Measurements from ENCODE around the gene TTC19.
"Not testable (repeated sequence)": the region's sequence is repeated elsewhere in the genome, so short reads cannot be mapped to it uniquely, and the experiment has no call there.

The TTC19 gene

GRCh38 chr17:15972497-15972951 lies 27.1 kb upstream of the TTC19 start:
- no peak for DNase-seq

DNA sequence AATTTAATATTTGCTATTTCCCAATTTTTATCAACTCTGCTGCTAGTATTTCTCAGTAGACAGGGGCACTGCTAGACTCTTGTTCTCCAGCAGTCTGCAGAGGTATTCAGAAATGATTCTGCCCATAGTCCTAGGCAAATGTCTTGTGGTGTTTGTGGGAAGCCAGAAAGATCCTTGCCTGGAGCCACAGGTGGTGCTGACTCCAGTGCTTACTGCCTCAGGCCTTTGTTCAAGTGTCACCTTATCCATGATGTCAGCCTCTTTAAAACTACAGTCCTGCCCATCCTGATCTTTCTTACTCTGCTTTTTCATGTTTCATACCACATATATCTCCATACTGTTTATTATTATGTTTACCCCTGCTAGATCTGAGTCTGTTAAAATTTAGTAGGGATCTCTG lies 26.6 kb upstream of the TTC19 start:
- DNase-seq: no peak

DNA sequence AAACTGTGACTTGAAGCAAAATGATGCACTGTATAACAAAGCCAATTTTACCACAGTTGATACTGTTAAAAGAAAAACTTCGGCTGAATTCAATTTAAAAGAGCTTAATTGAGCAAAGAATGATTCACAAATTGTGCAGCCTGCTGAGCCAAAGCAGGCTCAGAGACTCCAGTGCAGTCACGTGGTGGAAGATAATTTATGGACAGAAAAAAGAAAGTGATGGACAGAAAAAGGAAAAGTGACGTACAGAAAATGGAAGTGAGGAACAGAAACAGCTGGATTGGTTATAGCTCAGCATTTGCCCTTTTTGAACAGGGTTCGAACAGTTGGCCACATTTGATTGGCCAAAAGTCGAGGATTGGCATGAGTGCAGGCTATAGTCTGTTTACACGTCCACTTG lies 25.8 kb upstream of the TTC19 start:
- no peak for DNase-seq

DNA sequence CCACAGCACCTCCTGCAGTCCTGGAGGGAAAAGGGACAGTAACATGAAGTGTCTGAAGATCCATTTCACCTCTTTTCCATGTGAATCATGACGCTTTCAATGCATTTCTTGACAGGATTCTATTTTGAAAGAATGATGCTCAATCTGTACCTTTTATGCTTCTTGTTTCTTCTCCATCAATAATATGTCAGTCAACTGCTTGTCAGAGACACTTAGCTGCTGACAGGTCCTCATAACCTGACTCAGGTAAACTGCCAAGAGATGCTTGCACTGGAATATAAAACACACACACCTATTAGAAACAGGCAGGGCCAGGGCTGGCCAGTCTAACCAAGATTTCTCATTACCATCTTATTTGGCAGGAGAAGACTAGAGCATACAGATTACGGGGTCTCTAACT lies 21.7 kb upstream of the TTC19 start:
- no peak for DNase-seq

DNA sequence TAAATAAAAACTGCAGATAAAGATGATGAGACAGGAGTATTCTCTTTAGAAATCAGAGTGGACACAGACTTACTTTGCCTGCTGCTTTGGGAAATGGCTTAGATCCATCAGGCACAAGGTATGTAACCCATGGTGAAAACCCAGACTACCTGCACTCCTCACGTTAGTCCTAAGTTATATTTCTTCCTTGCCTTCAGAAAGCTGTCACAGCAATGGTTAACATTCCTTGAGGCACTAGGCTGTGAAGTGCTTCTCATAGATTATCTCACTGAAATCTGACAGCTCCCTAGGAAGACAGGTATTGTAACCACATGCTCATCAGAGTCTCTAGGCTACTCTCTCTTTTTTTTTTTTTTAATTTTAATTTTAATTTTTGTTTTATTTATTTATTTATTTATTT lies 21.0 kb upstream of the TTC19 start:
- DNase-seq: no peak

GRCh38 chr17:15979013-15979412 lies 20.6 kb upstream of the TTC19 start:
- DNase-seq: not testable (repeated sequence)

DNA sequence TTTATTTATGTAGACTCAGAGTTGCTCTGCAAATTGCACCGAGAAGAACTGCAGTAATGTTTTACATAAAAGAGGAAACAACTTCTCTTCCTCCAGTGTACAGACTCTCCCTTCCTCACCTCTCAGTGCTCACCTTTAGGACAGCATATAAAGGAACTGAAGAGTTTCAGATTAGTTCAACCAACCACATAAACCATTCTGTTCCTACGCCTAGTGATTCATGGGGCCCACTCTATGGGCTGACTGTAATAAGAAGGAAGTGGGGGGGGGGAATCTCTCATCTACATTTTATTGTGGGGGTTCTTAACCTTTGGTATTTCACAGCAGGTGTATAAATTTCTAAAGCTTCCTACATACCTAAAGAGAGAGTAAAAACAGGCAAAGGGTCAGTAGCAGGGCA lies 18.4 kb upstream of the TTC19 start:
- DNase-seq: no peak

GRCh38 chr17:15981646-15982580 lies 17.7 kb upstream of the TTC19 start:
- peak; percentile 43 for DNase-seq

- DNase-seq: no peak
Observed at GRCh38 chr17:15996322-15996721, 3.3 kb upstream of the TTC19 start.

DNA sequence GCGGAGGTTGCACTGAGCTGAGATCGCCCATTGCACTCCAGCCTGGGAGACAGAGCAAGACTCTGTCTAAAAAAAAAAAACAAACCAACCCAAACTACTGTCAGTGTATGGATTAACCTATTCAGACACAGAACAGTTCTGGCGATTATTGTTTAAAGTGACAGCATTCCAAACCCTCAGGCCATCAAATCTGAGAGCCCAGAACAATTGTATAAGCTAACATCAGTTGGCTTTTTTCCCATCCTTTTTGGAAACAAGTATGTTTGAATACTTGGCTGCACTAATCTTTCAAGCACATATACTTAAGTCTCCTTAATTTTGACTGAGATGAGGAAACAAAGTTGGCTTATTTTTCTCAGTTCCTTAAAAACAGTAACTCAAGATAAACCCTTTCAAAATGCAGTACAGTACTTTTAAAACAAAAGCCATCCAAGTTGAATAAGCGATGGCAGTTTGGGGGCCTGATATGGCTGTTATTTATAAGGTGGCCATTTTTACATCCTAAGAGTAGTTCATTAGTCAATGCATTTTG lies 1.5 kb upstream of the TTC19 start:
- no peak for DNase-seq

GRCh38 chr17:15999974-16000827 lies 577 bp downstream of the TTC19 start:
- DNase-seq: peak; percentile 31

DNA sequence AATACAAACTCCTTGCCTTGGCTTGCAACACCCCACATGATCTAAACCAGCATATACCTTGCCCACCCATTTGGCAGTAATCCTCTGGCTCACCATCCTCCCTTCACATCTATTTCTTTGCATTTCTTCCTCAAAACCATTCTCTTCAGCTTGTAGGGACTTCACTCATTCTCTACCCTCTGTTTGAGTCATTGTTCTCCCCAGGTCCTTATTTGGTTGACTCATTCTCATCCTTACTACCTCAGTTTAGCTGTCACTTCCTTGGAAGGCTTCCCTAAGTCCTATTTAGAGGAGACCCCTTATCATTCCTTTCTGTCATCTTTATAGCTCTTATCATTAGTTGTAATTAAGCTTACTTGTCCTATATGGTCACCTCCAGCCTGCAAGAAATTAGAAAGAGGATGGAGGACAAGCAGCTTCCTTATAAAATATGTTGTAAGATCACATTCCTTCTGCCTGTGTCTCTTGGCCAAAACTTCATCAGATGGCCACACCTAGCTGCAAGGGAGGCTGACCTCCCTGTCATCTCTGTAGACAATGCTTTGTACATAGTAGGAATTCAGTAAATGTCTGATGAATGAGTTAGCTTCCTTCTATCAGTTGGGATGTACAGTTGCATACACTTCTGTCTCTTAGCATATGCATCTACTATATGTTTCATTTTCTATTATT lies 1.7 kb downstream of the TTC19 start:
- no peak for DNase-seq

DNA sequence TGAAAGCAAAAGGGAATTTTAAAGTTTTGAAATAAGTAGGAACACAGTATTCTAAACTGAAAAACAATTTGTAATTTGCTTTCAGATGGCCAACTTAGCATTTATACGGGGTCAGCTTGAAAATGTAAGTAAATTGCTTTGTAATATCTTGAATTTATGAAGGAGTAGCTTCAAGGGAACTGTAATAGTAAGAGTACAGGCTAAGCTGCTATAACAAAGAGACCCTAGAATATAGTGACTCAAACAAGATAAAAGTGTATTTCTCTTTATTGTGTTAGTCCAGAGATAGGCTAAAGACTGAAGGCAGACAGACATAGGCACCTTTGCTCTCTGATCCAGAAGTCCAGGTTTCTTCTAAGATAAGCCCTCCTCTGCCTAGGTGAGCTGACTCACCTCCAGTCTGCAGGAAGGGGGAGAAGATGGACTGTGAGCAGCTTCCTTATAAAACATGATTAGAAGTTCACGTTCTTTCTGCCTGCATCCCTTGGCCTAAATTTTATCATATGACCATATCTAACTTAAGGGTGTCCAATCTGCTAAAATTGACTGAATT lies 3.2 kb downstream of the TTC19 start:
- no peak for DNase-seq

DNA sequence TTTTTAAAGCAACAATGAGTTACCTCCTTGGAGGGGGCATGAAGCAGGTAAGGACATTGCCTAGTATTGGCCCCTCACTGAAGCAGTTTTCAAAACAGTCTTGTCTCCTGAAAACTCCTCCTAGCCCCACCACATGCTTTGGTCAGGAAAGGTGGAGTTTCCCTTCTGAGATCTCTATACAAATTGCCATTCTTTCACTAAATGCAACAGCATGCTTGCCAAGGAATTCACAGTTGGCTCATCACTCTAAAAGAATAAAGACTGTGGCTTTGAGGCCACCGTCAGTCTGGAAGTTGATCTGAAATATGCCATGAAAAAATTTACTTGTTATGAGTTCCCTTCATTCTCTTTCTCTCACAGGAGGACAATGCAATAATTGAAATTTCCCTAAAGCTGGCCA lies 4.2 kb downstream of the TTC19 start:
- DNase-seq: no peak

DNA sequence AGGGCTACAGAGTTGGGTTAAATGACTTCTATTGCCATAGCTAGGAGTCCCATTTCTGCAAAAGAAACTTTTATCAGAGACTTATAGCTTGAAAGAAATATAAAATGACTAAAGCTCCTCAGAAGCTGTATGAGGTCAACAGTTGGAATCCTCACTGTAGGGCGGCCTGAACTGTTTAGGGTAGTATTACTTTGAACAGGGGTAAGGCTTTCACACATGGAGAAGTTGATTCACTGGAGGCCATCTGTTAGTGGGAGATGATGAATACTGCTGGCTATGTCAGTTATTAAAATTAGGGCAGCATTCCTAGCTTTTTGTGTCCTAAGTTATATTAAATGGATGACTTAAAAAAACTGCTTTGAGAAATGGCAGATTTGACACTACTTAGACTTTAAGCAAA lies 6.0 kb downstream of the TTC19 start:
- DNase-seq: no peak

DNA sequence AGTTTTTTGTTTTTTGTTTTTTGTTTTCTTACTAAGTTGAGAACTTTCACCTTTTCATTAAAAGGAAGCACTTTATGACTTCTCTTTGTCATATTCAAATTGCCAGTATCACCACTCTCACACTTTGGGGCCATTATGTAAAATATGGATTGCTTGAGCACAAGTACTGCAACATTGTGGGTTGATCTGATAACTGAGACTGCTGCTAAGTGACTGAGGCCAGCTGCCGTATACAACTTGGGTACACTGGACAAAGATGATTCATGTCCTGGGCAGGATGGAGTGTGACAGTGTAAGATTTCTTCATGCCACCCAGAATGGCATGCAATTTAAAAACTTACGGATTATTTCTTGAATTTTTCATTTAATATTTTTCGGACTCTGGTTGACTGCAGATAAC lies 7.8 kb downstream of the TTC19 start:
- no peak for DNase-seq

- DNase-seq: peak; percentile 72
Observed at GRCh38 chr17:16013943-16014407, 14.4 kb downstream of the TTC19 start.

GRCh38 chr17:16019347-16019746 lies 19.7 kb downstream of the TTC19 start:
- no peak for DNase-seq

DNA sequence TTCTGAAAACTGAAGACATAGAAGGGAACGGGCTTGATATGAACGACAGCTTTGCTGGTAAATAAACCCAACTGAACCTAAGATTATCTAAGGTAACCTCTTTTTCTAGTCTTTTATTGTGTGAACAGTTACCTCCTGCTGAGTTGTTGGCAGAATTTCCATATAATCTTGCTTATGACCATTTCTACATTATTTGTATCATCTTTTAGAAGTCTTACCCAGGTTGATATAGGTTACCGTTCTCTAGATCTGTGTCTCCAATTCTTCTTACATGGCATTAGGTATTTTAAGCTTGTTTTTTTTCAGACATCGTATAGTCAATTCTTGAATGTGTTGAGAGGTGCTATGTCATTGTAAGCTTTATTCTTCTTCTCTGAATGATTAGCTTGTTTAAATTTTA lies 24.3 kb downstream of the TTC19 start:
- DNase-seq: no peak

DNA sequence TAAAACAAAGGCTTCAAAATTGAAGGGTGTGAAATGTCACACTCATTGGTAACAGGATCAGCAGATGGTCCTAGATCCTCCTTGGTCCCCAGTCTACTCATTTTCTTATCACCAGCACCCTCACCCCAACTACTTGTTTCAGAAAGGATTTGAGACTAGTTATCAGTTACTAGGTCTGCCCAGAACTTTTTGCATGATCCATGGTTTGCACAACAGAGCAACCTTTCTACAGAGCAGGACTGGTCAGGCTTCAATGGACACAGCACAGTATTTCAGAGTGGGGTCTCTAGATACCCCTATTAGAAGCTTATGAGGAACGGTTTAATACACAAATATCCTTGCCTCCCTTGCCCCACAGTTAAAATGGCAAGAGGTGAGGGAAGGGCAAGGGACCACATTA lies 25.6 kb downstream of the TTC19 start:
- DNase-seq: no peak

DNA sequence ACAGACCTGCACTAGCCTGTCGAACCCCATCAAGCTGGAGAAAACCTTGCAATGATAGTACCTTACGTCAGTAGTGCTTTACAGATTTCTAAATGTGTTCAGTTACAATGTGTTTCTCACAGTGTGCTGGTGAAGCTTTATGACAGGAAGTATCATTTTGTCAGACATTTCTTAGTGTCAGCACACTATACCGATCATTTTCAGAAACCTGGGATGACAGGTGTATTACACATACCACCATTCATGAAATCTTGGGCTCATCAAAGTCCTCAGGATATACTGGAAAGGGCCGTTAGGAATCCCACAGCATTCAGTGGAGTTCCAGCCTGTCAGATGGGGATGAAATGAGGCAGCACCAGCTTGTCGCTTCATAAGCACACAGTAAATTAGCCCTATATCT lies 27.3 kb downstream of the TTC19 start:
- no peak for DNase-seq
